ENCODE results near the gene MYH9.
"Not testable (repeated sequence)": the region's sequence is repeated elsewhere in the genome, so short reads cannot be mapped to it uniquely, and the experiment has no call there.

DNA sequence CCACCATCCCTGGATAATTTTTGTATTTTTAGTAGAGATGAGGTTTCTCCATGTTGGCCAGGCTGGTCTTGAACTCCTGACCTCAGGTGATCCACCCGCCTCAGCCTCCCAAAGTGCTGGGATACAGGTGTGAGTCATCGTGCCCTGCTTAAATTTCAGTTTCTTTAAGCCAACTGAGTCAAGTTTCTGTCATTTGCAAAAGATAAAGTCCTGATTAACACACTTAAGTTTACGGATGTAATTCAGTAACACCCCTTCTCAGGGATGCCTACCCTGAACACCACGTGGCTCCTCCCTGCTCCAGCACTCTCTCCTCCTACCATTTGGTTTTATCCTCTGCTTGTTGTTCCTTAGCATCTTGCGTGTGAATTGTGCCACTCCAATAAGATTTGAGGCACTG is 36.7 kb upstream of the MYH9 start:
- TF ChIP-seq, protein P1, sequence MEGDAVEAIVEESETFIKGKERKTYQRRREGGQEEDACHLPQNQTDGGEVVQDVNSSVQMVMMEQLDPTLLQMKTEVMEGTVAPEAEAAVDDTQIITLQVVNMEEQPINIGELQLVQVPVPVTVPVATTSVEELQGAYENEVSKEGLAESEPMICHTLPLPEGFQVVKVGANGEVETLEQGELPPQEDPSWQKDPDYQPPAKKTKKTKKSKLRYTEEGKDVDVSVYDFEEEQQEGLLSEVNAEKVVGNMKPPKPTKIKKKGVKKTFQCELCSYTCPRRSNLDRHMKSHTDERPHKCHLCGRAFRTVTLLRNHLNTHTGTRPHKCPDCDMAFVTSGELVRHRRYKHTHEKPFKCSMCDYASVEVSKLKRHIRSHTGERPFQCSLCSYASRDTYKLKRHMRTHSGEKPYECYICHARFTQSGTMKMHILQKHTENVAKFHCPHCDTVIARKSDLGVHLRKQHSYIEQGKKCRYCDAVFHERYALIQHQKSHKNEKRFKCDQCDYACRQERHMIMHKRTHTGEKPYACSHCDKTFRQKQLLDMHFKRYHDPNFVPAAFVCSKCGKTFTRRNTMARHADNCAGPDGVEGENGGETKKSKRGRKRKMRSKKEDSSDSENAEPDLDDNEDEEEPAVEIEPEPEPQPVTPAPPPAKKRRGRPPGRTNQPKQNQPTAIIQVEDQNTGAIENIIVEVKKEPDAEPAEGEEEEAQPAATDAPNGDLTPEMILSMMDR (IDR thresholded peaks at IDR 0.05), result not testable (repeated sequence)
- TF ChIP-seq POLR2A (IDR thresholded peaks at IDR 0.05), result not testable (repeated sequence)
